ENCODE results near the gene CLEC1B. TPM values are rescaled to one million over a fixed set of nuclear protein-coding genes. Genes with fewer than 3 reads are reported as not detected.
"Not testable (repeated sequence)": the region's sequence is repeated elsewhere in the genome, so short reads cannot be mapped to it uniquely, and the experiment has no call there.

The CLEC1B gene
- total RNA-seq, 1 experiment from 2014 or later, result not detected

DNA sequence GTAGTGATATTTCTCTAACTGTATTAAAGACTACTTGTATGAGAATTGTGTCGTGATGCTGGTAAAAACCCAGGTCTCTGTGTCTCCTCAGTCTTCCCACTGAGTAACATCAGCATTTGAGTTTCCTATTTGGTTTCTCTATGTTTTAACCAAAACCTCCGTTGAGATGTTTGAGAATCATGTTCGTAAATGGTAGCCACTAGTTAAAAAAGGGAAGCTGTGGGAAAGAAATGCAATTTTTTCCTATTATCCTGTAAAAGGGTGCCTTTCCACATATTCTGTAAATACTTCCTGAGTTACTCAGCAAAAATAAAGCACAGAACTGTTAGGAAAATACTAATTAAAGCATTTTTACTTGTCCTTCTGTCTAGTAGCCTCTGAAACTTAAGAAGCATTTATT lies 7.0 kb downstream of the CLEC1B start:
- DNase-seq (ENCODE audit: low read depth, low spot score), result no peak
- in situ Hi-C loops (cut with HindIII; ENCODE audit: low pct_unique_long_range_greater_than_20kb, low sequenced_read_pairs), result no loop called here

DNA sequence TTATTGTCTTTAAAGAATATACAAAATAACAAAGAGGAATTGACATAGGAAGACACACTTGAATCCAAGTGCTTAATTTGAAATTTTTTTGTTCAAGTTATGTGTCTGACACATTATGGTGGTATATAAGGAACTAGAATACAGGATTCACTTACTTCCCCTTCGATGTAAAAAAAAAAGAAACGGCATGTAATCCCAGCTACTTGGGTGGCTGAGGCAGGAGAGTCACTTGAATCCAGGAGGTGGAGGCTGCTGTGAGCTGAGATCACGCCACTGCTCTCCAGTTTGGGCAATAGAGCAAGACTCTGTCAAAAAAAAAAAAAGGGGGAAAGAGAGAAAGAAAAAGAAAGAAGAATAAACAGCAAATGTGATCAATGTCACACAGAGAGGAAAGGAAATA lies 18.8 kb downstream of the CLEC1B start:
- DNase-seq (ENCODE audit: low read depth, low spot score), result no peak
- in situ Hi-C loops (cut with HindIII; ENCODE audit: low pct_unique_long_range_greater_than_20kb, low sequenced_read_pairs), result no loop called here

DNA sequence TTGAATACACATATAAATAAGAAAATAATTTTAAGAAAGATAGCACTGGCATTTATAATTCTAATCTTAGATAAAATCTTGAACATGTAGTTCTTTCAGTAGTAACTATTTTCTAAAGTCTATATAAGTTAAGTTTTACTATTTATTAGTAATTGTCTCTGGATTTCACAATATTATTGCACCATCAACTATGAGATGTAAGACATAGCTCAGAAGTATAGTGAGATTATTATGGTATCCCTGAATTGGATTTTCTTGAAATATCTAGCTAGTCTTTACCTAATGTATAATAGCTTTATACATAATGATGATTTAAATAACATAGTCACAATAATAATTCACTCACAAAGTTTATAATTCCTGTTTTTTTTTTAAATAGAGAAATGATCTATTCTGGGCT lies 21.0 kb downstream of the CLEC1B start:
- in situ Hi-C loops (cut with HindIII; ENCODE audit: low pct_unique_long_range_greater_than_20kb, low sequenced_read_pairs), result no loop called here
- DNase-seq (ENCODE audit: low read depth, low spot score), result no peak

DNA sequence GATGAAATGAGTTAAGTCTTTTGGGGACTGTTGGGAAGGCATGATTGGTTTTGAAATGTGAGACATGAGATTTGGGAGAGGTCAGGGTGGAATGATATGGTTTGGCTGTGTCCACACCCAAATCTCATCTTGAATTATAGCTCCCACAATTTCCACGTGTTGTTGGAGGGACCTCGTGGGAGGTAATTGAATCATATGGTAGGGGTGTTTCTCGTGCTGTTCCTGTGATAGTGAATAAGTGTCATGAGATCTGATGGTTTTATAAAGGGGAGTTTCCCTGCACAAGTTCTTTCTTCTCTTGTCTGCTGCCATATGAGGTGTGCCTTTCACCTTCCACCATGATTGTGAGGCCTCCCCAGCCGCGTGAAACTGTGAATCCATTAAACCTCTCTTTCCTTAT lies 22.3 kb downstream of the CLEC1B start:
- in situ Hi-C loops (cut with HindIII; ENCODE audit: low pct_unique_long_range_greater_than_20kb, low sequenced_read_pairs); DNase-seq (ENCODE audit: low read depth, low spot score): not testable (repeated sequence)

DNA sequence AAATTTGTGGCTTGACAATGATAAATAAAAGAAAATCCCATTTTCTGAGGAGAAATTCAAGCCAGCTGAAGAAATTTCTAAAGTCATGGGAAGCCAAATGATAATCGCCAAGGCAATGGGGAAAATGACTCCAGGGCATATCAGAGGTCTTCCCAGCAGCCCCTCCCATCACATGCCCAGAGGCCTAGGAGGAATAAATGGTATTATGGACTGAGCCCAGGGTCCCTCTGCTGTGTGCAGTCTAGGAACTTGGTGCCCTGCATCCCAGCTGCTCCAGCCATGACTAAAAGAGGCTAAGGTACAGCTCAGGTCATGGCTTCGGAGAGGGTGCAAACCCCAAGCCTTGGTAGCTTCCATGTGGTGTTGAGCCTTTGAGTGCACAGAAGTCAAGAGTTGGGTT lies 23.3 kb downstream of the CLEC1B start:
- DNase-seq (ENCODE audit: low read depth, low spot score), result no peak
- in situ Hi-C loops (cut with HindIII; ENCODE audit: low pct_unique_long_range_greater_than_20kb, low sequenced_read_pairs), result no loop called here

DNA sequence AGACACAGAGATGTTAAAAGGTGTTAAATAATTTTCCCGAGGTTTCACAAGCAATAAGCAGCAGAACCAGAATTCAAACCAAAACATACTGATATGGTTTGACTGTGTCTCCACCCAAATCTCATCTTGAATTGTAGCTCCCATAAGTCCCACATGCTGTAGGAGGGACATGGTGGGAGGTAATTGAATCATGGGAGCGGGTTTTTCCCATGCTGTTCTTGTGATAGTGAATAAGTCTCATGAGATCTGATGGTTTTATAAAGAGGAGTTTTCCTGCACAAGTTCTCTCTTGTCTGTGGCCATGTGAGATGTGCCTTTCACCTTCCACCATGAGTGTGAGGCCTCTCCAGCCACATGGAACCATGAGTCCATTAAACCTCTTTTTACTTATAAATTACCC lies 24.2 kb downstream of the CLEC1B start:
- in situ Hi-C loops (cut with HindIII; ENCODE audit: low pct_unique_long_range_greater_than_20kb, low sequenced_read_pairs), result not testable (repeated sequence)

DNA sequence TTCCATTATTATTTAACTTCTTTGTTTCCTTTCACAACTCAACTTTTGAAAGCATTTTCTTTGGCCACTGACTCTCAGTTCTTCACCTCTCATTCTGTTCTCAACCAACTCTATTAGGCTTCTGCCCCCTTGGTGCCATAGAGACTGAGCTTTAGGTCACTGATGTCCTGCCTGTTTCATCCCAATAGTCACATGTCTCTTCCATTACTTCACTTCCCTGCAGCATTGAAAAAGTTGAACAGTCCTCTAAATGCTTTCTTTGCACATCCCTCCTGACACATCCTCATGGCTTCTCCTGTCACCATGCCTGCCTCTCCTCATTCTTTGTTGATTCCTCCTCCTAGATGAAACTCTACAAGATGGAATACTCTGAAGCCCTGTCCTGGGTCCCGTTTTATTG lies 25.0 kb downstream of the CLEC1B start:
- in situ Hi-C loops (cut with HindIII; ENCODE audit: low pct_unique_long_range_greater_than_20kb, low sequenced_read_pairs), result no loop called here
- DNase-seq (ENCODE audit: low read depth, low spot score), result no peak

More for the DNA sequence above, 24.2 kb downstream of the CLEC1B start:
- DNase-seq (ENCODE audit: low read depth, low spot score), result not testable (repeated sequence)

DNA sequence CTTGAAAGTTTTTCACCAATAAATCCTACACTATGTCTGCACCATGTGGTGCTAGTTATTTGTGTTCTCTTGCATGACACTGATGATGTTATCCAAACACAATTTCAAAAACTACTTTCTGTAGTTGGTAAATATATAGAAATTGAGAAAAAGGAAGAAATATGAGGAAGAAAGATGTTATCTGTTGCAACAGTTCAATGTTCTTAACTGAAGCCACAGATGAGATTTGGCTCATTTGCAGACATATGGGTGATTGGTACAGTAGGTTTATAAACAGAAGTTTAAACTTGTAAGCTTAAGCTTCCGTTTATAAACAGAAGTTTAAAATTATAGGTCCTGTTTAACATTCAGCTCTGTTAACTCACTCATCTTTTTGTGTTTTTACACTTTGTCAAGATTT lies 27.7 kb downstream of the CLEC1B start, which contains the start of gene CLEC12A:
Gene CLEC12A, plus strand, starts transcription at position 229 of the 400 bp plus-strand sequence. CDS start 188 bp downstream, outside the sequence.
- in situ Hi-C loops (cut with HindIII; ENCODE audit: low pct_unique_long_range_greater_than_20kb, low sequenced_read_pairs), result no loop called here
- no peak for DNase-seq (ENCODE audit: low read depth, low spot score)

DNA sequence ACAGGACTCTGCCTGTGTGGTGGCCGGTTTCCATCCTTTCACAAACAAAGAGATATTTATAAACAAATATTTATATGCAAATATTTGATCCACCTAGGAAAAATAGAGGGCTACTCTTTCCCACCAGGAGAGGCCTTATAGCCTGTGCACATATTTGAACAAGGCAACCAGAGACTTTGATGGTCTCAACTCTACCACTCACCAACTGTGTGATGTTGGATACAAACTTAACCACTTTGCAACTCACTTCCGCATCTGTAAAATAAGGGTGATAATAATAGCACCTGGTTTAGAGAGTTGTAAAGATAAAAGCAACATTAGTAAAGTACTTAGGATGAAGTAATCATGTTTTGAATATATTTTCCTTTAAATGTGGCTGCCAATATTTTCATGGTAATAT lies 29.2 kb downstream of the CLEC1B start:
- in situ Hi-C loops (cut with HindIII; ENCODE audit: low pct_unique_long_range_greater_than_20kb, low sequenced_read_pairs), result no loop called here
- DNase-seq (ENCODE audit: low read depth, low spot score), result no peak

DNA sequence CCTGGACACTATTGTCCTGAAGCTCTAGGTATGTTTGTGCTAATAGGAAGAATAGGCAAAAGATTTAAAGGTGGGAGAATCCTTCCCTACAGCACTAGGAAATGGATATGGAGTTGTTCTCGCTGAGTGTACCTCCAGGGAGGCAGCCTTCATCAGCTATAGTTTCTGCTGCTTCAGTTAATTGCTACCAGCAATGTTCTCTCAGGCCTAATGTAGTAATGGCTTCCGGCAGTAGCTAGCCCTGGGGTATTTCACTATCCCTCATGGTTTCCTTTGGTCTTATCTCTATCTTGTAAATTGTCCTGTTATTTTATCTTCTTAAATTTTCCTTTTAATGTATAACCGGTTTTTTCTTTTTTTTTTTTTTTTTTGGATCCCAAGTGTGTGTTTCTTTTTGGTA lies 37.0 kb downstream of the CLEC1B start:
- in situ Hi-C loops (cut with HindIII; ENCODE audit: low pct_unique_long_range_greater_than_20kb, low sequenced_read_pairs), result no loop called here
- DNase-seq (ENCODE audit: low read depth, low spot score), result no peak

DNA sequence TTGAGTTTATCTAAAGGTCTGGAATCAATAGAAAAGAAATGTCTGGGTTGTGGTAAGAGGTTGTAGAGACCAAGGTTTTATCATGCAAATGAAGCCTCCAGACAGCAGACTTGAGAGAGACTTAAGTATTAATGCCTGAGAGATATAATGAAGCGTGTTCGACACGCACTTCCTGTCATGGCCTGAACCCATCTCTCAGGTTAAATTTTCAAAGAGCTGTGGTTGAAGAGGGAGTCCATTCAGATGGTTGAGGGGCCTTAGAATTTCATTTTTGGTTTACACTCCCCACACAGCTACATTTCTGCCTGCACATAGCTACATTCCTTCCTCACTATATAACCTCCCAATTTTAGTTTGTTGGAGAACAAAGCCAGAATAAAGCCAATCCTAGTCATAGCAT lies 37.8 kb downstream of the CLEC1B start:
- DNase-seq (ENCODE audit: low read depth, low spot score), result no peak
- in situ Hi-C loops (cut with HindIII; ENCODE audit: low pct_unique_long_range_greater_than_20kb, low sequenced_read_pairs), result no loop called here

DNA sequence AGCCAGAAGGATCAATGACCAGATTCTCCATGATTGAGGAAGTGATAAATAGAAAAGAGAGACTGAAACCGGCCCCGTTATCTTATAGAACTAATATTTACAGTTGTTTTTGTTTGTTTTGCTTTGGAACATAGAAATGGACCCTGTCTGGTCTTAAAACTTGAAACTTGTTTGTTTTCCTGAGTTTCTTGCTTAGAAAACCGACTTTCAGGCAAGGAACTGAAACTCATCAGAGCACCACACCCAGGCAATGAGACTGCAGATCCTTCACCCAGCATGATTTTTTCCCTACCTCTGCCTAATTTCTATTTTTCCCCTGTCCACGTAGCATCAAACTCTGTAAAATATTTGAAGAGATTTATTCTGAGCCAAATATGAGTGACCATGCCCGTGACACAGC lies 38.3 kb downstream of the CLEC1B start:
- in situ Hi-C loops (cut with HindIII; ENCODE audit: low pct_unique_long_range_greater_than_20kb, low sequenced_read_pairs), result no loop called here
- DNase-seq (ENCODE audit: low read depth, low spot score), result no peak

DNA sequence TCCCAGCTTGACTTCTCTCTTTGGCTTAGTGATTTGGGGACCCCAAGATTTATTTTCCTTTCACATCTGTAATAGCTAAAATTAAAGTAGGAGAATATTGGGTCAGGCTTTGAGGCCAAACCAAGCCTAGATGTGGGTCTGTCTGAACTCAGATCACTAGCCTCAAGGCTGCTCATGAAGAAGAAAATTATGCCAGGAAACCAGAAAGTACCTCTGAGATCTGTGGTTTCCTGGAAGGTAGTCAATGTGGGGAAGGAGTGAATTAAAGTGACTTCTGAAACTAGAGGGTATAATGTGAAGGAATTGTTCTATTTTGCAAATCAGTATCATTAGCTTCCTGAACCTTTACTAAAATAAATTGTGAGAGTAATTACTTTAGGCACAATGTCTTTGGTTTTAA lies 41.1 kb downstream of the CLEC1B start:
- in situ Hi-C loops (cut with HindIII; ENCODE audit: low pct_unique_long_range_greater_than_20kb, low sequenced_read_pairs), result no loop called here
- DNase-seq (ENCODE audit: low read depth, low spot score), result no peak

DNA sequence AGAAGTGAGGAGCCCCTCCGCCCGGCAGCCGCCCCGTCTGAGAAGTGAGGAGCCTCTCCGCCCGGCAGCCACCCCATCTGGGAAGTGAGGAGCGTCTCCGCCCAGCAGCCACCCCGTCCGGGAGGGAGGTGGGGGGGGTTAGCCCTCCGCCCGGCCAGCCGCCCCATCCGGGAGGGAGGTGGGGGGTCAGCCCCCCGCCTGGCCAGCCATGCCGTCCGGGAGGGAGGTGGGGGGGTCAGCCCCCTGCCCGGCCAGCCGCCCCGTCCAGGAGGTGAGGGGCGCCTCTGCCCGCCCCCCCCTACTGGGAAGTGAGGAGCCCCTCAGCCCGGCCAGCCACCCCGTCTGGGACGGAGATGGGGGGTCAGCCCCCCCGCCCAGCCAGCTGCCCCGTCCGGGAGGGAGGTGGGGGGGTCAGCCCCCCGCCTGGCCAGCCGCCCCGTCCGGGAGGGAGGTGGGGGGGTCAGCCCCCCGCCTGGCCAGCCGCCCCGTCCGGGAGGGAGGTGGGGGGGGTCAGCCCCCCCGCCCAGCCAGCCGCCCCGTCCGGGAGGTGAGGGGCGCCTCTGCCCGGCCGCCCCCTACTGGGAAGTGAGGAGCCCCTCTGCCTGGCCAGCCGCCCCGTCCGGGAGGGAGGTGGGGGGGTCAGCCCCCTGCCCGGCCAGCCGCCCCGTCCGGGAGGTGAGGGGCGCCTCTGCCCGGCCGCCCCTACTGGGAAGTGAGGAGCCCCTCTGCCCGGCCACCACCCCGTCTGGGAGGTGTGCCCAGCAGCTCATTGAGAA lies 45.8 kb downstream of the CLEC1B start:
- in situ Hi-C loops (cut with HindIII; ENCODE audit: low pct_unique_long_range_greater_than_20kb, low sequenced_read_pairs), result not testable (repeated sequence)

DNA sequence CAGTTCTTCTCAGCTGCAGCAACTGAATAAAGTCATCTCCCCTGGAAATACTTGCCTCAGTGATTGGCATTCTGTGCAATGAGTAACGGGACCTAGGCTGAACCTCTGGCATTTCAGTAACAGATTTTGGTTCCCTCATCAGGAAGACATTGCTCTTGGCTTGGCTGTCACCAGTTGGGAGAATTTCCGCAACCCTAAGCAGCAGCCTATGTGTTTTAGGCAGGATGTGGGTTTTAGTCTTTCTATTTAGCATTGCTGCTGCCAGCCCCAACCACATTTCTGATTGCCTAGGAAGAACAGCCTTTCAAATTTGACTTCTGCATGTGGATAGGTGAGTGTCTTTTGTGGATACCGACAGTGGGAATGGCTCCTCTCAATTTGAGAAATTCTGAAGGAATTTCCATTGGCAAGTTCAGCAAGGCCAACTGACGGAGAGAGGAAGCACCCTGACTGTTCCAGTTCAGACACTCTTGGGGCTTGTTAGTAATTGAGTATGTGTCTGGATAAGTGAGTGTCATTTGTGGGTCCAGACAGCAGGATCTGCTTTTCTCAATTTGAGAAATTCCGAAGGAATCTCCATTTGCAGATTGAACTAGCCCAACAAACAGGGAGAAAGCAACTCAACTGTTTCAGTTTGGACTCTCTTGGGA lies 47.8 kb downstream of the CLEC1B start:
- no peak for DNase-seq (ENCODE audit: low read depth, low spot score)
- in situ Hi-C loops (cut with HindIII; ENCODE audit: low pct_unique_long_range_greater_than_20kb, low sequenced_read_pairs), result no loop called here

More for the DNA sequence above, 45.8 kb downstream of the CLEC1B start:
- DNase-seq (ENCODE audit: low read depth, low spot score), result not testable (repeated sequence)

DNA sequence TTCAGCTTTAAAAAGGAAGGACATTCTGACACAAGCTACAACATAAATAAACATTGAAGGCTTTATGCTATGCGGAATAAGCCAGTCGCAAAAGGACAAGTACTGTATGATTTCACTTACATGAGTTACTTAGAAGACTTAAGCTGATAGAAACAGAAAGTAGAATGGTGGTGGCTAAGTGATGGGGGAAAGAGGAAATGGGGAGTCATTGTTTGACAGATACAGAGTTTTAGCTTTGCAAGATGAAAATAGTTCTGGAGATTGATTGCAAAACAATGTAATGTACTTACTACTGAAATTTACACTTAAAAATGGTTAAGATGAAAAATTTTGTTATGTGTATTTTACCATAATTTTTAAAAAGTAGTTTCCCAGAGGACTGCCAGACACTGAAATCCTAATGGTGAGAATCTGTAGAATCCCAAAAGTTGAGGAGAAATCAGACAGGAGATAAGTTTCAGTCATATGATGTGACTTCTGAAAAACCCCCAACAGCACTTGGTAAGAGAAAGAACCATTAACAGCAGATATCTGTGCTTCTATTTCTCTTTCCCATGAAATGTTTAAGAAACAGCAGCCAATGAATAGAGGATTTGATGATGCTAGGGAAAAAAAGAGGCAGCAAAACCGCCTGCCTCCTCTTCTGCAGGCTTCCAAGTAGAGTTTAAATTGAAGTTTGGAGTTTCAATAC lies 50.2 kb downstream of the CLEC1B start:
- DNase-seq (ENCODE audit: low read depth, low spot score), result no peak
- in situ Hi-C loops (cut with HindIII; ENCODE audit: low pct_unique_long_range_greater_than_20kb, low sequenced_read_pairs), result no loop called here

DNA sequence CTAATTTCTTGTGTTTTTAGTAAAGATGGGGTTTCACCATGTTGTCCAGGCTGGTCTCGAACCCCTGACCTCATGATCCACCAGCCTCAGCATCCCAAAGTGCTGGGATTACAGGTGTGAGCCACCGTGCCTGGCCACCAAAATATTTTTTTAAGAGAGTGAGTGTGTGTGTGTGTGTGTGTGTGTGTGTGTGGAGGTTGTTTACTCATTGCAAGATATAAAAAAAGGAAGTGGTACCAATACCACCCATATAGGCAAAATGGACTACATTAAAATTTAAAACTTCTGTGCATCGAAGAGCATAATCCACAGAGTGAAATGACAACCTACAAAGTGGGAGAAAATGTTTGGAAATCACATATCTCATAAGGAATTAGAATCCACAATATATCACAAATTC lies 51.2 kb downstream of the CLEC1B start:
- in situ Hi-C loops (cut with HindIII; ENCODE audit: low pct_unique_long_range_greater_than_20kb, low sequenced_read_pairs), result no loop called here
- DNase-seq (ENCODE audit: low read depth, low spot score), result no peak

DNA sequence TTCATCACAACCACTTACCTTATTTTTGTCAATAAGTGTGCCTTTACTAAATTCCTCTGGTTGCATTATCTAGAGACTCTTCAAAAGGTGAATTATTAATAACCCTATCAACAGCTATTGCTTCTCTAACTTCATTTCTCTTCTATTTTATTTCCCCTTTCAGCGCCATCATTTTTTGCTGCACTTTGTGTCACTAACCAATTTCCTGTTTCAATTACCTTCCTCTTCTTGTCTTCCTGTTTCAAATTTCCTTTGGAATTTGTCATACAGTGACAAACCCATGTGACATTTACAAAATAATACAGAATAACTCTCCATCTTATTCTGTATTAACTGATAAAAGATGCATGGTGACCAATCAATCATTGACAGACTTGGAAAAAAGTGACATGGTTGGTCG lies 54.5 kb downstream of the CLEC1B start:
- no peak for DNase-seq (ENCODE audit: low read depth, low spot score)
- in situ Hi-C loops (cut with HindIII; ENCODE audit: low pct_unique_long_range_greater_than_20kb, low sequenced_read_pairs), result no loop called here

DNA sequence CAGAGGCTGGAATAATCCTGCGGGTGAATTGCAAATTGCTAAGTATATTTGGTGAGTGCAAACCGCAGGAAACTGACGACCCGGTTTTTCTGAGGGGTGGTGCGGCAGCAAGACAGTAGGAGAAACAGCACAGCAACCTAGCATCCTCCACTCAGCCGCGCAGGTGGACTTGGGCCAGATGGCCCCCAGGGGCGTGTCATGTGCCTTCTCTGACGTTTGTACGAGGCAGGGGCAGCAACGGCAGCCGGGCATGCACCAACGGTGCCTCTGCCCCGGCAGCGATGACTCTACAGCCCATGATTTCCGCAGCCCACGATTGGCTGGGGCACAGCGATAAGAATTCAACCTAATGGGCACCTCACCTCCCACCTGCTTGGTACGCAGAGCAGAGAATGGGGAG lies 55.7 kb downstream of the CLEC1B start:
- DNase-seq (ENCODE audit: low read depth, low spot score), result no peak
- in situ Hi-C loops (cut with HindIII; ENCODE audit: low pct_unique_long_range_greater_than_20kb, low sequenced_read_pairs), result no loop called here
